Muscle layer of duodenum (tissue), 2 donors: ENCODE data around the gene PDZD7.

Experiments
- H3K27ac ChIP-seq: one replicate; pipeline ENCODE4 v1.7.0; 2013; ENCODE audit warnings: mild to moderate bottlenecking, low read length
- H3K27me3 ChIP-seq: one replicate; pipeline ENCODE4 v1.7.0; 2013; ENCODE audit warnings: low read depth, mild to moderate bottlenecking, control low read depth, low read length
- H3K36me3 ChIP-seq, 2 donors: one replicate each; pipeline ENCODE4 v1.7.0; 2013; ENCODE audit warnings: low read length in 2 of 2, control low read depth in 1 of 2, mild to moderate bottlenecking in 1 of 2; ENCODE audit not compliant: insufficient read depth in 2 of 2, control insufficient read depth in 1 of 2
- H3K4me1 ChIP-seq, 2 donors: one replicate each; pipeline ENCODE4 v1.7.0; 2013; ENCODE audit warnings: low read length in 2 of 2, mild to moderate bottlenecking in 2 of 2, control low read depth in 1 of 2, moderate library complexity in 1 of 2; ENCODE audit not compliant: insufficient read depth in 2 of 2, control insufficient read depth in 1 of 2
- H3K4me3 ChIP-seq, 2 donors: one replicate each; pipeline ENCODE4 v1.7.0; 2013; ENCODE audit warnings: low read length in 2 of 2, low read depth in 1 of 2, mild to moderate bottlenecking in 1 of 2
- H3K9me3 ChIP-seq, 2 donors: one replicate each; pipeline ENCODE4 v1.7.0; 2013; ENCODE audit warnings: low read length in 2 of 2, control low read depth in 1 of 2, mild to moderate bottlenecking in 1 of 2; ENCODE audit not compliant: control insufficient read depth in 1 of 2
- donor health status: healthy.

The PDZD7 gene

GRCh38 chr10:101031128-101031795 is at the start of gene PDZD7, which contains the start of gene SFXN3:
PDZD7 (minus strand) TSS chr10:101031129; CDS start chr10:101030219, 910 bp downstream.
SFXN3 (plus strand) TSS chr10:101031234; CDS start chr10:101034695, 3,461 bp downstream.
- H3K9me3 ChIP-seq, result no peaks in the 10 kb centered on the region
- H3K36me3 ChIP-seq, result peaks cover 16 to 20% of the 10 kb centered on the region in 2 donors
- H3K27ac ChIP-seq, result peak within 1 kb of the TSS; percentile 92
- peaks cover 5% of the 10 kb centered on the region for H3K27me3 ChIP-seq
- H3K4me1 ChIP-seq, result peaks cover 0 to 18% of the 10 kb centered on the region in 2 donors
- peak within 1 kb of the TSS; percentile 85 to 88 for H3K4me3 ChIP-seq

GRCh38 chr10:101079874-101080273 is 48.9 kb upstream of the PDZD7 start:
- no peaks in the 10 kb centered on the region for H3K36me3 ChIP-seq
- no peaks in the 10 kb centered on the region for H3K4me1 ChIP-seq
- no peak overlapping the region for H3K27ac ChIP-seq
- no peak overlapping the region for H3K4me3 ChIP-seq
- H3K9me3 ChIP-seq, result no peaks in the 10 kb centered on the region
- peaks cover 8% of the 10 kb centered on the region for H3K27me3 ChIP-seq

- Histone ChIP-seq H3K27me3 (peaks cover 26% of the 10 kb centered on the region), H3K27ac (no peak overlapping the region), H3K9me3 (no peaks in the 10 kb centered on the region), H3K4me3 (no peak overlapping the region), H3K36me3 (no peaks in the 10 kb centered on the region), H3K4me1 (no peaks in the 10 kb centered on the region)
Observed at GRCh38 chr10:101076630-101077029, 45.7 kb upstream of the PDZD7 start.

GRCh38 chr10:101075775-101076174 is 44.8 kb upstream of the PDZD7 start:
- H3K27ac ChIP-seq, result no peak overlapping the region
- no peaks in the 10 kb centered on the region for H3K9me3 ChIP-seq
- H3K36me3 ChIP-seq, result no peaks in the 10 kb centered on the region
- H3K27me3 ChIP-seq, result peaks cover 26% of the 10 kb centered on the region
- H3K4me3 ChIP-seq, result no peak overlapping the region
- no peaks in the 10 kb centered on the region for H3K4me1 ChIP-seq

- no peaks in the 10 kb centered on the region for H3K9me3 ChIP-seq
- H3K27ac ChIP-seq, result no peak overlapping the region
- H3K4me3 ChIP-seq, result no peak overlapping the region
- H3K4me1 ChIP-seq, result no peaks in the 10 kb centered on the region
- H3K36me3 ChIP-seq, result no peaks in the 10 kb centered on the region
- peaks cover 26% of the 10 kb centered on the region for H3K27me3 ChIP-seq
Observed at GRCh38 chr10:101073631-101074030, 42.7 kb upstream of the PDZD7 start.

GRCh38 chr10:101072923-101073322 is 42.0 kb upstream of the PDZD7 start:
- H3K4me1 ChIP-seq, result no peaks in the 10 kb centered on the region
- no peaks in the 10 kb centered on the region for H3K9me3 ChIP-seq
- no peak overlapping the region for H3K27ac ChIP-seq
- peaks cover 26% of the 10 kb centered on the region for H3K27me3 ChIP-seq
- H3K36me3 ChIP-seq, result no peaks in the 10 kb centered on the region
- no peak overlapping the region for H3K4me3 ChIP-seq

GRCh38 chr10:101071885-101072433 is 41.0 kb upstream of the PDZD7 start:
- Histone ChIP-seq H3K36me3 (no peaks in the 10 kb centered on the region), H3K27me3 (peaks cover 29% of the 10 kb centered on the region), H3K4me3 (no peak overlapping the region), H3K27ac (no peak overlapping the region), H3K9me3 (no peaks in the 10 kb centered on the region), H3K4me1 (peaks cover 0 to 8% of the 10 kb centered on the region in 2 donors)

GRCh38 chr10:101071267-101071884 is 40.4 kb upstream of the PDZD7 start:
- Histone ChIP-seq H3K4me3 (no peak overlapping the region), H3K27me3 (peaks cover 29% of the 10 kb centered on the region), H3K9me3 (no peaks in the 10 kb centered on the region), H3K27ac (no peak overlapping the region), H3K4me1 (peaks cover 0 to 13% of the 10 kb centered on the region in 2 donors), H3K36me3 (no peaks in the 10 kb centered on the region)

- Histone ChIP-seq H3K4me3 (no peak overlapping the region), H3K36me3 (no peaks in the 10 kb centered on the region), H3K27ac (no peak overlapping the region), H3K4me1 (peaks cover 0 to 22% of the 10 kb centered on the region in 2 donors), H3K27me3 (peaks cover 21% of the 10 kb centered on the region), H3K9me3 (no peaks in the 10 kb centered on the region)
Observed at GRCh38 chr10:101070098-101070497, 39.2 kb upstream of the PDZD7 start.

GRCh38 chr10:101069441-101069840 is 38.5 kb upstream of the PDZD7 start:
- Histone ChIP-seq H3K4me1 (peaks cover 0 to 22% of the 10 kb centered on the region in 2 donors), H3K4me3 (no peak overlapping the region), H3K27me3 (peaks cover 21% of the 10 kb centered on the region)

GRCh38 chr10:101067356-101068083 is 36.6 kb upstream of the PDZD7 start:
- H3K4me1 ChIP-seq, result peaks cover 0 to 36% of the 10 kb centered on the region in 2 donors
- no peaks in the 10 kb centered on the region for H3K36me3 ChIP-seq
- peak overlapping the region; percentile 69 to 80 for H3K4me3 ChIP-seq
- peaks cover 5% of the 10 kb centered on the region for H3K27me3 ChIP-seq
- H3K27ac ChIP-seq, result no peak overlapping the region
- no peaks in the 10 kb centered on the region for H3K9me3 ChIP-seq

More at GRCh38 chr10:101069441-101069840, 38.5 kb upstream of the PDZD7 start:
- Histone ChIP-seq H3K27ac (no peak overlapping the region), H3K9me3 (no peaks in the 10 kb centered on the region), H3K36me3 (no peaks in the 10 kb centered on the region)
